ENCODE data around the gene SGO2.
A peak's percentile ranks its signal among the peaks of the same experiment; 100 is the strongest.

SGO2 gene

GRCh38 chr2:200525882-200526651 is at the start of gene SGO2:
TSS of gene SGO2 (plus strand) at chr2:200526207. CDS start at chr2:200532976, 6,769 bp downstream.
- peak; percentile 98 for DNase-seq (ENCODE audit: low spot score)

GRCh38 chr2:200476836-200477235 is 49.2 kb upstream of the SGO2 start:
- no peak for DNase-seq (ENCODE audit: low spot score)

GRCh38 chr2:200477667-200478131 is 48.3 kb upstream of the SGO2 start:
- DNase-seq (ENCODE audit: low spot score), result no peak

GRCh38 chr2:200479692-200480265 is 46.2 kb upstream of the SGO2 start:
- DNase-seq (ENCODE audit: low spot score), result no peak

- DNase-seq (ENCODE audit: low spot score), result no peak
Observed at GRCh38 chr2:200482194-200482593, 43.8 kb upstream of the SGO2 start.

- DNase-seq (ENCODE audit: low spot score), result peak; percentile 71
Observed at GRCh38 chr2:200483729-200484198, 42.2 kb upstream of the SGO2 start.

- DNase-seq (ENCODE audit: low spot score), result no peak
Observed at GRCh38 chr2:200484934-200485333, 41.1 kb upstream of the SGO2 start.

- DNase-seq (ENCODE audit: low spot score), result no peak
Observed at GRCh38 chr2:200486529-200486928, 39.5 kb upstream of the SGO2 start.

GRCh38 chr2:200488169-200488568 is 37.8 kb upstream of the SGO2 start:
- DNase-seq (ENCODE audit: low spot score), result no peak

GRCh38 chr2:200490001-200490400 is 36.0 kb upstream of the SGO2 start:
- no peak for DNase-seq (ENCODE audit: low spot score)

- DNase-seq (ENCODE audit: low spot score), result no peak
Observed at GRCh38 chr2:200492656-200493055, 33.4 kb upstream of the SGO2 start.

- no peak for DNase-seq (ENCODE audit: low spot score)
Observed at GRCh38 chr2:200494048-200494447, 32.0 kb upstream of the SGO2 start.

GRCh38 chr2:200496696-200497095 is 29.3 kb upstream of the SGO2 start:
- DNase-seq (ENCODE audit: low spot score), result no peak

GRCh38 chr2:200498402-200499162 is 27.4 kb upstream of the SGO2 start:
- no peak for DNase-seq (ENCODE audit: low spot score)

- no peak for DNase-seq (ENCODE audit: low spot score)
Observed at GRCh38 chr2:200502196-200502595, 23.8 kb upstream of the SGO2 start.

- DNase-seq (ENCODE audit: low spot score), result no peak
Observed at GRCh38 chr2:200506679-200507078, 19.3 kb upstream of the SGO2 start.

- no peak for DNase-seq (ENCODE audit: low spot score)
Observed at GRCh38 chr2:200507179-200507578, 18.8 kb upstream of the SGO2 start.

- DNase-seq (ENCODE audit: low spot score), result peak; percentile 10
Observed at GRCh38 chr2:200509235-200509611, 16.8 kb upstream of the SGO2 start.

GRCh38 chr2:200509612-200510433 is 16.2 kb upstream of the SGO2 start, which contains the start of gene KCTD18:
TSS of gene KCTD18 (minus strand) at chr2:200510068. CDS start at chr2:200507016, 3,052 bp downstream.
- DNase-seq (ENCODE audit: low spot score), result peak; percentile 85

GRCh38 chr2:200515155-200515554 is 10.9 kb upstream of the SGO2 start:
- no peak for DNase-seq (ENCODE audit: low spot score)

- DNase-seq (ENCODE audit: low spot score), result no peak
Observed at GRCh38 chr2:200523158-200523557, 2.8 kb upstream of the SGO2 start.

GRCh38 chr2:200523604-200524003 is 2.4 kb upstream of the SGO2 start:
- DNase-seq (ENCODE audit: low spot score), result no peak

Measured in NAMALWA (cell line).